Uterus (tissue), 2 donors: ENCODE data around the gene HLA-DQA1.
"Not testable (repeated sequence)": the region's sequence is repeated elsewhere in the genome, so short reads cannot be mapped to it uniquely, and the experiment has no call there.

ENCODE experiments used
- CTCF ChIP-seq, 4 experiments: fragments of 200-600 bp in 2 of 4; fragments of 450-650 bp in 2 of 4; sonication (generic) in 2 of 4; IDR thresholded peaks; one replicate each; pipeline ENCODE4 v1.5.1; 2016 to 2019; ENCODE audit warnings: antibody characterized with exemption in 4 of 4, mild to moderate bottlenecking in 2 of 4, moderate library complexity in 1 of 4
- POLR2A ChIP-seq, 2 donors: fragments of 450-650 bp; IDR thresholded peaks; one replicate each; pipeline ENCODE4 v1.6.1; 2016; ENCODE audit warnings: antibody characterized with exemption in 2 of 2, mild to moderate bottlenecking in 1 of 2, moderate library complexity in 1 of 2

GRCh38 chr6:32590713-32591112, 46.5 kb upstream of the HLA-DQA1 start:
- TF ChIP-seq CTCF, POLR2A (IDR thresholded peaks at IDR 0.05): not testable (repeated sequence)
